HepG2 (cell line): ENCODE data around the gene IGF2BP3. TPM values are rescaled to one million over a fixed set of nuclear protein-coding genes. Genes with fewer than 3 reads are reported as not detected.
A peak's percentile ranks its signal among the peaks of the same experiment; 100 is the strongest.

ENCODE experiments used
- ATAC-seq: fragments of 200-7000 bp; cut with Tn5 transposase; 3 replicates; pipeline ENCODE4 v1.9.1; 2020; ENCODE audit warnings: mild to moderate bottlenecking, moderate library complexity
- BruUV-seq: library from RNA; stranded (reverse); fragments of 400-500 nt; replicated peaks from 2 replicates; lab custom pipeline; 2021; lab: Mats Ljungman, UMichigan
- CTCF ChIA-PET: fragments of 300-600 bp; formaldehyde crosslinking; extraction: SDS; loops from one replicate; lab custom pipeline; 2021; ENCODE audit warnings: low total read pairs, inconsistent platforms, low intra/inter-chr PET ratio; lab: Yijun Ruan, JAX
- POLR2A ChIA-PET: fragments of 350-600 bp; sonication (Branson Sonifier 250); formaldehyde crosslinking; loops from one replicate; lab custom pipeline; 2020; ENCODE audit warnings: antibody characterized with exemption, inconsistent platforms; lab: Yijun Ruan, JAX
- DNase-seq: peaks from one replicate; pipeline ENCODE4 v3.0.0-alpha.2; 2015; ENCODE audit warnings: low spot score
- FAIRE-seq: peaks from 3 replicates; lab custom pipeline; 2011; peaks lifted over from hg19 to GRCh38; lab: Jason Lieb, UNC
- H2AFZ ChIP-seq: one replicate; pipeline ENCODE4 v1.6.1; 2011; ENCODE audit warnings: low read length, inconsistent platforms
- H3K27ac ChIP-seq: fragments of 300-600 bp; 3 replicates; pipeline ENCODE4 v1.8.0; 2011; ENCODE audit warnings: mixed run types, mild to moderate bottlenecking, mixed read lengths, low read length, inconsistent platforms; ENCODE audit not compliant: insufficient read depth; ENCODE audit errors: extremely low read length
- H3K27me3 ChIP-seq, 2 experiments: fragments of 200-600 bp in 1 of 2; 2 replicates in 1 of 2; 3 replicates in 1 of 2; pipeline versions ENCODE4 v1.6.0 to v1.8.0; 2011; ENCODE audit warnings: low read length in 2 of 2, mild to moderate bottlenecking in 2 of 2, moderate library complexity in 2 of 2, inconsistent platforms in 1 of 2; ENCODE audit not compliant: insufficient read depth in 2 of 2, control insufficient read depth in 1 of 2
- H3K36me3 ChIP-seq, 2 experiments: fragments of 200-600 bp in 1 of 2; replicated peaks in 1 of 2; 2 replicates in 1 of 2; 3 replicates in 1 of 2; pipeline versions ENCODE4 v1.5.1 to v1.8.0; 2011; ENCODE audit warnings: low read length in 2 of 2, inconsistent platforms in 1 of 2; ENCODE audit not compliant: insufficient read depth in 2 of 2, control insufficient read depth in 1 of 2
- H3K4me1 ChIP-seq: 2 replicates; pipeline ENCODE4 v1.5.1; 2012; ENCODE audit warnings: low read length, inconsistent platforms; ENCODE audit not compliant: insufficient read depth
- H3K4me2 ChIP-seq: 2 replicates; pipeline ENCODE4 v1.6.0; 2011; ENCODE audit warnings: low read depth, low read length, inconsistent platforms
- H3K4me3 ChIP-seq, 3 experiments: fragments of 200-600 bp in 1 of 3; sonication (generic), shearing (Covaris generic) in 1 of 3; replicated peaks in 1 of 3; 2 replicates each; pipeline ENCODE4 v1.5.1; 2011 to 2016; ENCODE audit warnings: low read length in 3 of 3, inconsistent platforms in 2 of 3, low read depth in 2 of 3, mild to moderate bottlenecking in 2 of 3, control low read depth in 1 of 3, mixed read lengths in 1 of 3; ENCODE audit not compliant: insufficient read depth in 1 of 3
- H3K79me2 ChIP-seq: one replicate; pipeline ENCODE4 v1.6.1; 2011; ENCODE audit warnings: low read length, inconsistent platforms; ENCODE audit not compliant: insufficient read depth
- H3K9ac ChIP-seq: 2 replicates; pipeline ENCODE4 v1.6.0; 2011; ENCODE audit warnings: mild to moderate bottlenecking, low read depth, low read length, inconsistent platforms; ENCODE audit not compliant: insufficient read depth
- H3K9me3 ChIP-seq: 2 replicates; pipeline ENCODE4 v1.5.1; 2012; ENCODE audit warnings: mild to moderate bottlenecking, low read length
- H4K20me1 ChIP-seq: 2 replicates; pipeline ENCODE4 v1.6.0; 2011; ENCODE audit warnings: inconsistent platforms, mild to moderate bottlenecking, low read length, moderate library complexity; ENCODE audit not compliant: insufficient read depth
- AHR ChIP-seq: IDR thresholded peaks from 2 replicates; pipeline ENCODE4 v1.6.1; 2018; ENCODE audit warnings: missing genetic modification reagents, missing compliant biosample characterization
- GZF1 ChIP-seq: sonication (generic); formaldehyde crosslinking; IDR thresholded peaks from 2 replicates; pipeline ENCODE4 v1.5.1; 2020; ENCODE audit warnings: mild to moderate bottlenecking, missing genetic modification reagents
- HNRNPK ChIP-seq: fragments of 200-400 bp; formaldehyde crosslinking; IDR thresholded peaks from 2 replicates; pipeline ENCODE4 v1.6.1; 2018; ENCODE audit warnings: low read length, low read depth, moderate library complexity, mild to moderate bottlenecking; ENCODE audit not compliant: poor library complexity, severe bottlenecking
- HOXD1 ChIP-seq: sonication (generic); formaldehyde crosslinking; IDR thresholded peaks from 2 replicates; pipeline ENCODE4 v1.5.0; 2020; ENCODE audit warnings: missing genetic modification reagents
- KLF16 ChIP-seq, 2 experiments: sonication (generic) in 1 of 2; formaldehyde crosslinking in 1 of 2; IDR thresholded peaks; 2 replicates each; pipeline versions ENCODE4 v1.6.1 to v1.8.0; 2016 to 2023; ENCODE audit warnings: missing genetic modification reagents in 2 of 2, missing compliant biosample characterization in 1 of 2
- MTF2 ChIP-seq: sonication (generic); formaldehyde crosslinking; IDR thresholded peaks from 2 replicates; pipeline ENCODE4 v1.5.0; 2020; ENCODE audit warnings: missing genetic modification reagents, borderline replicate concordance
- RELA ChIP-seq: sonication (generic); formaldehyde crosslinking; IDR thresholded peaks from 2 replicates; pipeline ENCODE4 v1.4.0; 2020; ENCODE audit warnings: missing genetic modification reagents
- REXO4 ChIP-seq: sonication (generic); formaldehyde crosslinking; IDR thresholded peaks from 2 replicates; pipeline ENCODE4 v1.8.0; 2022; ENCODE audit warnings: missing genetic modification reagents, mild to moderate bottlenecking, borderline replicate concordance
- SAP130 ChIP-seq: IDR thresholded peaks from 2 replicates; pipeline ENCODE4 v1.6.1; 2016; ENCODE audit warnings: low read depth
- SIN3A ChIP-seq: IDR thresholded peaks from 2 replicates; pipeline ENCODE4 v1.6.1; 2011; ENCODE audit warnings: low read depth, mild to moderate bottlenecking, control low read depth, low read length, borderline replicate concordance
- TAF1 ChIP-seq: sonication (generic); formaldehyde crosslinking; IDR thresholded peaks from 2 replicates; pipeline ENCODE4 v1.4.0; 2020; ENCODE audit warnings: missing genetic modification reagents
- ZFX ChIP-seq: sonication (generic); formaldehyde crosslinking; IDR thresholded peaks from 2 replicates; pipeline ENCODE4 v1.4.0; 2020; ENCODE audit warnings: mild to moderate bottlenecking, low read depth, missing genetic modification reagents, moderate library complexity
- ZNF446 ChIP-seq: sonication (generic); formaldehyde crosslinking; IDR thresholded peaks from 2 replicates; pipeline ENCODE4 v1.5.0; 2020; ENCODE audit warnings: mild to moderate bottlenecking, missing genetic modification reagents
- ZNF768 ChIP-seq: sonication (generic); formaldehyde crosslinking; IDR thresholded peaks from 2 replicates; pipeline ENCODE4 v1.4.0; 2020; ENCODE audit warnings: missing genetic modification reagents
- ZNF891 ChIP-seq: sonication (generic); formaldehyde crosslinking; IDR thresholded peaks from 2 replicates; pipeline ENCODE4 v1.5.0; 2020; ENCODE audit warnings: mild to moderate bottlenecking, missing genetic modification reagents
- WGBS: methylation state at CpG from one replicate; pipeline ENCODE4 v1.1.6; 2017; ENCODE audit warnings: low lambda C conversion rate; 5-methylcytosine and 5-hydroxymethylcytosine counted together
- in situ Hi-C: cut with HindIII; loops from 2 replicates; pipeline ENCODE4 v1.10.0; 2017; ENCODE audit warnings: low pct_unique_long_range_greater_than_20kb; ENCODE audit not compliant: extremely low pct_ligation_motif_present
- intact Hi-C: fragments of 100-400 bp; cut with micrococcal nuclease; formaldehyde crosslinking; loops from one replicate; pipeline ENCODE4 v1.10.0; 2022; ENCODE audit not compliant: unreplicated experiment
- polyA plus RNA-seq, 8 experiments: library from polyadenylated mRNA; depleted of rRNA in 3 of 8; stranded (reverse) in 7 of 8; unstranded in 1 of 8; fragments of >200 nt; fragmentation: Illumina TruSeq in 4 of 8; extraction: Trizol in 4 of 8; gene quantifications; 2 replicates each; pipeline versions ENCODE4 v1.2.1 to v1.2.3, GENCODE V29; 2011 to 2016; ENCODE audit warnings: low read depth in 4 of 8, missing spikeins in 1 of 8, mixed read lengths in 1 of 8; ENCODE audit not compliant: insufficient read depth in 1 of 8
- total RNA-seq, 5 experiments: library from RNA; depleted of rRNA; stranded (reverse); fragments of >200 nt; fragmentation: Illumina TruSeq; extraction: Trizol; gene quantifications; 2 replicates each; pipeline ENCODE4 v1.2.3, GENCODE V29; 2016; ENCODE audit warnings: low read depth in 1 of 5
- TF ChIP-seq, protein P1 (sequence below): sonication (generic); formaldehyde crosslinking; IDR thresholded peaks from 2 replicates; pipeline ENCODE4 v1.4.0; 2020; ENCODE audit warnings: missing genetic modification reagents

Gene IGF2BP3
- total and polyA plus RNA-seq, 2 of the 13 experiments (the other 11 are each of a cell fraction or from before 2014, with no cell fraction given) = 37.7 to 39.5 TPM

DNA sequence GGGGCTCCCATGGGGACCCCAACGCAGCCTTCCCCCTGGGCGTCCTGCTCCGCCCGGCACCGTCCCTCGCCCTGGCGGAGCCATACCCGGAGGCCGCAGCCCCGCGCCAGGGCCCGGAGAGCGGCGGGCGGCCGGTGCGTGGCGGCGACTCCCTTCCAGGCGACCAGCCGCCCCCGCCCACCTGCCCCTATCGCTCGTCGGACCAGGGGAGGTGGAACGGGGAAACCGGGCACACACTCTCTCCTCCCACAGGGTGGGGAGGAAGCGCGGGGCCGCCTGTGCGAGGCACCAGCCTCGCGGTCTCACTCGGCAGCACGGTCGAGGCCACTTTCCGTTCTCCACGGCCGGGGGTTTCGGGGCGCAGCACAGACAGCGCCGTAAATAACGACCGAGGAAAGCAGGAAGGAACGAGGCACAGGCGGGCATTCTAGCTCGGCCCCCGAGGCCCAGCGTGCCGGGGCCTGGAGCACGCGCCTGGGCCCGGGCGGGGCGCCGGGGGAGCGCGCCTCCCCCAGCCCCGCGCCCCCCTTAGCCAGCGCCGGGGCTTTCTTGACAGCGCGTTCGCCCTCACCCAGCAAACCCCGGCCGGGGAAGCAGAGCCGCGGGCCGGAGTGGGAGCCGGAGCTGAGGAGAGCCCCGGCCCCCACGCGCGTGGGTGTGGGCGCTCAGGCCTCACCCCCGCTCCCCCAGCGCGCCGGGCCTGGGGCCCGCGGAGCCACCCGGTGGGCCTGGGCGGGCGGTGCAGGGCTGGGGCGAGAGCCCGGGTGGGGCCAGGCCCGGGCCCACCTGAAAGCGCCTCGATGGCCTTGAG, 936 bp downstream of the IGF2BP3 start (continued):
- peak; percentile 69; the same call in 1 of the 2 replicates for TF ChIP-seq ZNF891 (CRISPR knock-in tag)
- TF ChIP-seq ZFX (CRISPR knock-in tag) = peak; percentile 68
- TF ChIP-seq, protein P1, sequence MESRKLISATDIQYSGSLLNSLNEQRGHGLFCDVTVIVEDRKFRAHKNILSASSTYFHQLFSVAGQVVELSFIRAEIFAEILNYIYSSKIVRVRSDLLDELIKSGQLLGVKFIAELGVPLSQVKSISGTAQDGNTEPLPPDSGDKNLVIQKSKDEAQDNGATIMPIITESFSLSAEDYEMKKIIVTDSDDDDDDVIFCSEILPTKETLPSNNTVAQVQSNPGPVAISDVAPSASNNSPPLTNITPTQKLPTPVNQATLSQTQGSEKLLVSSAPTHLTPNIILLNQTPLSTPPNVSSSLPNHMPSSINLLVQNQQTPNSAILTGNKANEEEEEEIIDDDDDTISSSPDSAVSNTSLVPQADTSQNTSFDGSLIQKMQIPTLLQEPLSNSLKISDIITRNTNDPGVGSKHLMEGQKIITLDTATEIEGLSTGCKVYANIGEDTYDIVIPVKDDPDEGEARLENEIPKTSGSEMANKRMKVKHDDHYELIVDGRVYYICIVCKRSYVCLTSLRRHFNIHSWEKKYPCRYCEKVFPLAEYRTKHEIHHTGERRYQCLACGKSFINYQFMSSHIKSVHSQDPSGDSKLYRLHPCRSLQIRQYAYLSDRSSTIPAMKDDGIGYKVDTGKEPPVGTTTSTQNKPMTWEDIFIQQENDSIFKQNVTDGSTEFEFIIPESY (CRISPR knock-in tag) = no peak
- TF ChIP-seq SAP130 (CRISPR knock-in tag) = peak; percentile 16; the same call in 1 of the 2 replicates
- no peak for TF ChIP-seq AHR (CRISPR knock-in tag)
- no peak for TF ChIP-seq ZNF446 (CRISPR knock-in tag)

DNA sequence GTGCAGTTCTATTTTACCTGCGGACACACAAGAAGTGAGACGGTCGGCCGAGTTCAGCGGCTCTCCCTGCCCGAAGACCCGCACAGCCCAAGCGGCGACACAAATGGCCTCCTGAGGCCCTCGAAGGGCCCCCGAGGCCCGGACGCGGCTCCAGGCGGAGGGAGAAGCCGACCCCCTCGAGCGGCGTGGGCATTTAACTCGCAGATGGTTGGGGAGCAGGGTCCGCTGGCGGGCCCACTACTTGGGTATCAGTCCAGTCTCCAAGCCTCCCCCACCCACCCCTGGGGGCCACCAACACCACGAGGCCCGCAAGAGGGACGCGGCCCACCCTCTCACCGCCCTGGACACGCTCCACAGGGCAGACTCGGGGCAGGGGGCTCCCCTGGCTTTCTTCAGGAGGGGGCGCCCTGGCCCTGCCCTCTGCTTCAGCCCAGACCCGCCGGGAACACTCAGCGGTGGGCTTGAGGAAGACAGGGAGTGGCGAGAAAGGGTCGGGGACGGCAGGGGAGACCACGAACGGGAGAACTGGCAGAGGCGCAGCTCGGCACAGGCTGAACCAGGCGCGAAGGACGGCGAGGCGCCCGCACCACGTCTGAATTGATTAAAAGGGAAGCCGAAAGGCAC, 1.7 kb downstream of the IGF2BP3 start:
- H3K27ac ChIP-seq = peak overlapping the region; percentile 96
- intact Hi-C loops = no loop called here
- DNase-seq (no peak), FAIRE-seq (no peak), ATAC-seq (peak; percentile 2)
- H3K4me3 ChIP-seq = peak overlapping the region; percentile 86 to 93 (median 91)
- no peaks in the 10 kb centered on the region; a peak in 1 of 5 replicates for H3K27me3 ChIP-seq
- in situ Hi-C loops = no loop called here
- WGBS = 0% methylated on average over 16 of the region's 48 CpGs
- peak overlapping the region; percentile 94 for H3K9ac ChIP-seq
- 0 out of 5 replicates have a peak, but pooled peaks cover 0 to 6% of the 10 kb centered on the region in 2 experiments for H3K36me3 ChIP-seq
- peaks cover 43% of the 10 kb centered on the region for H3K4me1 ChIP-seq
- peak overlapping the region; percentile 92 for H3K4me2 ChIP-seq
- H2AFZ ChIP-seq = no peak overlapping the region
- ChIA-PET CTCF (no interaction called here), POLR2A (interaction anchor here (0.8 to 2.2 kb wide), 11 partner anchors 12 to 196 kb away, joined by 3 to 8 read pairs (median 4); partner anchors contain the start of gene TRA2A)
- peaks cover 21% of the 10 kb centered on the region for H4K20me1 ChIP-seq
- BruUV-seq = no TSS peak
- H3K9me3 ChIP-seq = no peaks in the 10 kb centered on the region
- peaks cover 88% of the 10 kb centered on the region for H3K79me2 ChIP-seq
- 0 out of 2 replicates have a peak, but pooled peaks have one; percentile 55 for TF ChIP-seq GZF1
- peak; percentile 22; the same call in 1 of the 2 replicates for TF ChIP-seq ZNF768 (CRISPR knock-in tag)
- no peak for TF ChIP-seq SIN3A
- peak; percentile 13 for TF ChIP-seq HNRNPK
- no peak; the same call in none of the 2 replicates for TF ChIP-seq TAF1 (CRISPR knock-in tag)
- TF ChIP-seq REXO4 (CRISPR knock-in tag) = no peak
- 0 out of 2 replicates have a peak, but pooled peaks have one; percentile 27 for TF ChIP-seq MTF2 (CRISPR knock-in tag)
- peak in 1 of 2 experiments; percentile 16; a peak in 1 of 4 replicates for TF ChIP-seq KLF16 (CRISPR knock-in tag; IDR thresholded peaks at IDR 0.05)
- TF ChIP-seq HOXD1 = 0 out of 2 replicates have a peak, but pooled peaks have one; percentile 16
- 0 out of 2 replicates have a peak, but pooled peaks have one; percentile 15 for TF ChIP-seq SAP130 (CRISPR knock-in tag)
- no peak for TF ChIP-seq RELA
